Measurements from ENCODE around the gene SCGB2A2.

SCGB2A2 gene

DNA sequence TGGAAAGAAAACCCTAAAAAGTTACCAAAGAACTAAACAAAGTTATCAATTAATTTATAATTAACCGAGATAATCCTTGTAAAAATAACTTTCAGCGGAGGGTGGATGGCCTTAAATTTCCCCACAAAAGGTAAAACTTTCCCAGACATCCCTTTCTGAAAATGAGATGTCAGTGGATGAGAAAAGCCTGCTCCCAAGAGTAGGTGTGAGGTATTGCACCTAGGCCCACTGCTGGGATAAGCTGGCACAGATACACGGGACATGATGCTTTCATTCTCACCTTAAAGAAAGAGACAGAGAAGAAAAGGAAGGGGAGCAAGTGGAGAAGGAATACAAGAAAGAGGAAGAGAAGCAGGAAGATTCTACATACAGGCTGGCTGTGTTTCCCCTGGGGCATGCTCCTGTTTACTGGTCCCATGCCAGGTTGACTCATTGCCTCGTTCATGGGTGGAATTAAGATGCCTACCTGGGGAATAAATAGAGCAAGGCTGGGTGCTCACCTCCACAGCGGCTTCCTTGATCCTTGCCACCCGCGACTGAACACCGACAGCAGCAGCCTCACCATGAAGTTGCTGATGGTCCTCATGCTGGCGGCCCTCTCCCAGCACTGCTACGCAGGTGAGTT is at the start of gene SCGB2A2:
SCGB2A2 (plus strand) TSS at position 505 of the 625 bp plus-strand sequence; CDS start at position 564, 59 bp downstream.
- peak; percentile 4 for DNase-seq (ENCODE audit: low spot score)

DNA sequence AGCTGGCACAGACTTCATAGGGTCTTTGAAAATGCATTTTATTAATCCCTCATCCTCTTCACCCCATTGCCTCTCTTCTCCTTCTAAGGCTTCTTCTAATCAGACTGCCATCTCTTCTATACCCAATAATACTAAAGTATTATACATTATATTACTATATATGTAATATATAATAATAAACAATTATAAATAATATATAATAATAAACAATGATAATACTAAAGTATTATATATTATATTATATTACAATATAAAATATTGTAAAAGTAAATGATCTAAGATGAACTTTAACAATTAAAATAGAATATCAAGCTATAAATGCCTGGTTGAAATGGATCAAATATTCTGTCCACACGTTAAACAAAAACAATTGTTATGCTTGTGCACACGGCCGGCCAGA is 48.5 kb upstream of the SCGB2A2 start:
- no peak for DNase-seq (ENCODE audit: low spot score)

DNA sequence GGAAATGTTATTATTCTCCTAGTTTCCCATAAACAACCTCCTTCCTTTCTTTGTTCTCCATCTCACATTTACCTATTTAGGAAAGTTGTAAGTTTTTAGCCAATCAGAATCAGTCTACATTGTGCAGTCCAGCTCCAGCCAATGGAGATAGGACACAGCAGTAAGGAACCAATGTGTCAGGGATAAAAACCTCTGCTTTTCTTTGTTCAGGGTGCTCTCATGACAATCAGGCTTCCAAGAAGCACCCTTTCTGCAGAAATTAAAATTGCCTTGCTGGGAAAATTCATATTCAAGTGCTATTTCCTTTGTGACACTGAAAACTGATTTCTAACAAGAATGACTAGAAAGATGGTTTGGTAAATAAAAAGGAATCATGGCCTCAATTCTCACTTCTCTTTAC is 46.9 kb upstream of the SCGB2A2 start:
- DNase-seq (ENCODE audit: low spot score) = no peak

DNA sequence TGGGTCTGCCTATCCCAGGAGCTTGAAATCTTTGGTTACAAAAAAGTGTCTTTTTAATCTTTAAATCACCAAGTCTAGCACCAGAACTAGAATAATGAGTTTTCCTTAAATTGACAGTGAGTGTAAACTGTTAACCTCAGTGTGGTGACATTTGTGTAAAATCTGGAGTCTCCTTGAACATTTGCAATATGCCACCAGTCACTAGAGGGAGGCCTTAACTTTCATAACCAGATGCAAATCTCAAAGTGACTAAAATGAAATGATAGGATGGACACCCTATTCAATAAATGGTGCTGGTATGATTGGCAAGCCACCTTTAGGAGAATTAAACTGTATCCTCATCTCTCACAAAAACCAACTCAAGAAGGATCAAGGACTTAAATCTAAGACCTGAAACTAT is 36.2 kb upstream of the SCGB2A2 start:
- DNase-seq (ENCODE audit: low spot score) = no peak

DNA sequence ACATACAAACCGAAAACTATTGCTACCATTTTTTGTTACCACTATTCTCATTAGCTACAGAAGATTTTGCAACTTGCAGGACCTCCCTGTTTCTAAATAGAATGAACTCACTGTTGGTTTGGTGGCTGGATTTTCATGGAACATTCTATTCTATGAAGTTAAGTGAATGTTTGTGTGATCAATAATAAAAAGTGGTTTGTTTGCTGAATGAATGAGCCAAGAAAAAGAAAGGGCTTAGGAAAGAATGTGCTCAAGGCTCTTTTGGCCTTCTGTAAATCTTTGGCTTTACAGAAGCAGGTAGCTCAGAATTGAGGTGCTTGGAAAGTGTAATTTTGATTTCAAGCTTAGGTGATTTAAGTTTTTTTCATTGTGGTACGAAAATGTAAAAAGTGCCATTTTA is 33.8 kb upstream of the SCGB2A2 start:
- DNase-seq (ENCODE audit: low spot score) = no peak

DNA sequence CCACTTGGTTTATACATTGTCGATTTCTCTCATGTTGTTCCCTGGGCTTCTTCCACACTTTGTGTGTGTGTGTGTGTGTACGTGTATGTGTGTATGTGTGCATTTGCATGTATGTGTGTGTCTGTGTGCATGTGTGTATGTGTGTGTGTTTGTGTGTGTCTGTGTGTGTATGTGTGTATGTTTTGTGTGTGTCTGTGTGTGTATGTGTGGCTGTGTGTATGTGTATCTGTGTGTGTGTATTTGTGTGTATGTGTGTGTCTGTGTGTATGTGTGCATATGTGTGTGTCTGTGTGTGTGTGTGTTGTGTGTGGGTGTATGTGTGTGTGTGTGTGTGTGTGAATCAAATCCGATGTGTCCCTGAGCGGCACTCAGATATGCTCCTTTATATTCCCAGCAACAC is 32.5 kb upstream of the SCGB2A2 start:
- no peak for DNase-seq (ENCODE audit: low spot score)

DNA sequence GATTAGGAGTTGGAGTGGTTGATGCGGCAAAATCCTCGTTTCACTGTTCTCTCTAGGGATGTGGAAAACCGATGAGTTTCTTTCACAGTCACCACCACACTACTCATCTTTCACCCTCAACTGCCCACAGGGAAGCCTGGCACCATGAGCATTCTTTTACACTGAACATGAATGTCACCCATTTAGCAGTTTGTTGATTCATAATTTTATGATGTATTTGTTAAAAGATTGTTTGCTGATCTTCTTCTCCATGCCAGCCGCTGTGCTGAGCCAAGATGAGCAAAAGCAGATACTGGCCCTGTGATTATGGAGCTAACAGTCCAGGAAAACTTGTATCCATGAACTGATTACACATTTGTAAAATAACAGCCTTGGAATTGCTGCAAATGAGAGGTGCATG is 31.8 kb upstream of the SCGB2A2 start:
- DNase-seq (ENCODE audit: low spot score) = no peak

DNA sequence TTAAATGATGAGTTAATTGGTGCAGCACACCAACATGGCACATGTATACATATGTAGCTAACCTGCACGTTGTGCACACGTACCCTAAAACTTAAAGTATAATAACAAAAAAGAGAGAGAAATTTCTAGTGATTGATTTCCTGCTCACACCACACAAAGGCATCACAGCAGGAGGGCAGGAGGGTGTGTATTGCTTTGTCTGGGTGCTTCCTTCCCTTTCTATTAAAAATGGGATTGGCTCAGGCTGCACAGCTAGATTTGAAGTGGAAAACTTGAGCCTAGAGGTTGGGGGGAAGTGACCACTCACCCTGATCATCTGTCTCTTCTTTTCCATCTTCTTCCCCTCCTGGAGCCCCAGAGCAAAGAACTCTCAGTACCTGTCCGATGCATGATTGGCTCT is 28.9 kb upstream of the SCGB2A2 start:
- no peak for DNase-seq (ENCODE audit: low spot score)

DNA sequence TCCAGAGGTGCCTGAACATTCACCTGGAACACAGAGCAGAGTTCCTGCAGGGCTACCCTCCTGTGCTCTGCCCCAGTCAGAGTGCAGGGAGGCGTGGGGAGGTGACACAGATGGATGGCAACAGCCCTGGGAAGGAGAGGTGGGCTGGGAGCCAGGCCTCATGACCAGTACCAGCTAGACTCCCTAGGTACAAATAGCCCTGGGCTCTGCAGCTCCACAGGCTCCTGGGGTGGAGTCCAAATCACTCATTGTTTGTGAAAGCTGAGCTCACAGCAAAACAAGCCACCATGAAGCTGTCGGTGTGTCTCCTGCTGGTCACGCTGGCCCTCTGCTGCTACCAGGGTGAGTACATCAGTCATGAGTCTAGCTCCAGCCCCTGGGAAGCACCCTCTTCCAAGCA is 27.9 kb upstream of the SCGB2A2 start, which contains the start of gene SCGB1D2:
SCGB1D2 (plus strand) TSS at position 219 of the 400 bp plus-strand sequence; CDS start at position 288, 69 bp downstream.
- no peak for DNase-seq (ENCODE audit: low spot score)

DNA sequence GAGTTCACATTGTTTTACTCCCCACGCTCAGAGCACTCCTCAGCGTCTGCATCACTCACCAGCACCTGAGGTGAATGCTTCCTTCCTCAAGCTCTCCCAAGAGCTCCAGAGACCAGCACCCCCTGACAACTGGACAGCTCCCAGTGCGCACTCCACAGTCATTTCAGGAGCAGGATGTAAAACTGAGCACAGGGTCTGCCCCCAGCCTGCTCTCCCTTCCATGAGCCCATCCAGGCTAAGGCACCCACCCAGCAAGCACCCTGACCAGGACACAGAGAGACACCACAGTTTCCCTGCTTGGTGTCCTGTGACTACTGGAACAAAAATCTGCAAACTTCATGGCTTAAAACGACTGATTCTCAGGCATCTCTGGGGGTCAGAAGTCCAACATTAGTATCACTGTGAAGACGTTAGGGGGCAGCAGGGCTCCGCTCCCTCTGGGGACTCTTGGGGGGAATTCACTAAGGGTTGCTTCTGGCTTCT is 24.6 kb upstream of the SCGB2A2 start:
- peak; percentile 19 for DNase-seq (ENCODE audit: low spot score)

DNA sequence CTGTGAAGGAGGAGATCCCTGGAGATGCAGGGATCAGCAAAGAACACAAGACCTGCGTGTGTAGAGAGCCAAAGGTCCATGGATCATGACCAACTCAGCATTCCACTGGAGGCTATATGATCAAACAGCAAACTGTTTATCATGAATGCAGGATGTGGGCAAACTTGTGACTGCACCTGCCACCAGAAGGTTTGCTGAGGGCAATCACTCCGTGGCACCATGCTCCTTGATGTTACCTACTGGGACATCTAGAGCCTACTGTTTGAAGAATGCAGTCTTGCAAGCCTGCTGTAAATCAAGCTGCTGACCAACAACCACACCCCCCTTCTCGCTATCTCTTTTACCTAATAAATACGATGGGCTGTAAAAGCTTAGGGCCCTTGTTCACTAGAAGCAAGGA is 18.3 kb upstream of the SCGB2A2 start:
- DNase-seq (ENCODE audit: low spot score) = no peak

DNA sequence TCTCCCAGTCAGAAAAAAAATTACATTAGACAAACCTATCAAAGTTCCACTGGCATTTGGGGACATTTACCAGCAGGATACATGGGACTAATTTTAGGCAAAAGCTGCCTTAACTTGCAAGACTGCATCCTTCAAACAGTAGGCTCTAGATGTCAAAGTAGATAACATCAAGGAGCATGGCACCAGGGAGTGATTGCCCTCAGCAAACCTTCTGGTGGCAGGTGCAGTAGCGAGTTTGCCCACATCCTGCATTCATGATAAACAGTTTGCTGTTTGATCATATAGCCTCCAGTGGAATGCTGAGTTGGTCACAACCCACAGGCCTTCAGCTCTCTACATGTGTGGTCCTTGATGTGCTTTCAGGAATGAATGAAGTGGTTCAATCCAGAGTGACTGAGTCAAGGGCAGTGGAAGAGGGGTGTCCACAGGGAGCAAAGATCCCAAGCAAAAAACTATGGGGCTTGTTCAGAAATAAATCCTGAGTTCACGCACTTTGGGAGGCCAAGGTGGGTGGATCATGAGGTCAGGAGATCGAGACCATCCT is 15.9 kb upstream of the SCGB2A2 start:
- no peak for DNase-seq (ENCODE audit: low spot score)

DNA sequence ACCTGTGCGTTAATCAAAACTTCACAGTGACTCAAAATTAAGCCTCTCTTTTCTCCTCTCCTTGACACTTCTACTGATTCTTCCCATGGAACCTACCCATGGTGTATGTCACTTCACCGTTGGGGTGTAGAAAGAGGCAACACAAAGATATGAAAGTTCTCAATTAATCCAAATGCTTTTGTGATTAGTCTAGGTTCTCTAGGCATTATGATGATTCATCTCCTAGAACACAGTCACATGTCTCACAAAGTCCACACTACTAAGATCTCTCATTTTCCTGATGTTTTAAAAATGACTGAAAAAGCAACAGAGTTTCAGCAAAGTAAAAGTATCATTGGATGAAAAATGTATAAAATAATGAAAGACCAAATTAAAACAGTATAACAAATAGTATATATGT is 13.7 kb upstream of the SCGB2A2 start:
- no peak for DNase-seq (ENCODE audit: low spot score)

DNA sequence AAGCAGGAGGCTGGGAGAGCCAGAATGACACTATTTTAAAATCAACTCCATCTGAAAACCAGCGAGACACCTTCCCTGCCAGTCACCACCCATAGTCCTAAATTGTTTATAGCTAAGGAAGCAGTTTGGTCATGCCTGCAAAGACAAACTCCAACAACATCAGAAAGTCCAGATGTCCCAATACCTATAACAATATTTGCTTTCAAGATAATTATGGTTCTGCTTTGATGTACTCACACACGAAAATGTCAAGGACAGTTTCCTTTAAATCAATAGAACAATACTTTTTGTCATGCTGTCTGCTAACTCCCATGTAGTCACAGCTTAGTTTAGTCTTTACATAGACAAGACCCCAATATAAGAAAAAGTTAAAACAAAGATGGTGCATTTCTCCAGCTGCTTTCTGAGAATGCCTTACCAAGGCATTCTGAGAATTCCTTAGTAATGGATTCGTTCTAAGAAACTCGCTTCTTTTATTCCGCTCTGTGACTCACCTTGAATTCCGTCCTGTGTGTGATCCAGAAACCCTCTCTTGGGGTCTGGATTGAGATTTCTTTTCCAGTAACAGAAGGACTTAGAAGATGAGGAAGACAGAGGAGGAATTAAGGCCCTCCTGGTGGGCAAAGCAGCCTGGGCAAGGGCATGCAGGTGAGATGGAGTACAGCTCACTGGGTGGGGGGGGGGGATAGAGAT is 9.6 kb upstream of the SCGB2A2 start:
- no peak for DNase-seq (ENCODE audit: low spot score)

DNA sequence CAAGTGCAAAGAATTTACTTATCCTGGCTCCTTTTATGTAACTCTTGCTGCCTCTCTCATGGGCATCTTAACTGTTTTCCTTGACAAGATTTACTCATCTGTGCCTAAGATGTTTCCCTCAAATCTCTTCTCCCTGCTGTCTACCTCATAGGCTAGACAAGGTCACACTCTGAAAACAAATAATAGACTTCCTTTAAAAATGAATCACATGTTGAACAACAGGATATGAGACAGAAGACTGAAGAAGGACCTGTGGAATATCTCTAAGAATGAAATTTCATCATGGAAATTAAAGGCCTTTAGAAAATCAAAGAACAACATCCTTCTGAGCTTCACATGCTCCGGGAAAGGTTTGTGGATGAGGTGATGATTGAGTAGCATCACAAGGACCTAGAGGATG is 6.0 kb upstream of the SCGB2A2 start:
- no peak for DNase-seq (ENCODE audit: low spot score)

DNA sequence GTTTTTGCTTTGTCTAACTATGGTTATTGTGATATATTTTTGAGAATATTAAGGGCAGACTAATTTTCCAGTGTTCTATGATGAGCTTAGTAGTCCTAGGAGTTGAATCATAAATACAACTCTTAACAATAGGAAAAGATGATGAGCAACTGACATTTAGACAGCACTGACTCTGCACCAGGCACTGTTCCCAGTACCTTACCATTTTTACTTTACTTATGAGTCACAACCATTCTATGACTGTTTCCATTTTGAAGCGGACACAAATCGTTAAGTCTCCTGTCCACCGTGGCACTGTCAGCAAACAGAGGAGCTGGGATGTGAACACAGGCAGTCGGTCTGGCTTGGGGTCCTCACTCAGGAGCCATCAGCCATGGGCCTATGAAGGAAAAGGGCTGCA is 3.4 kb upstream of the SCGB2A2 start:
- no peak for DNase-seq (ENCODE audit: low spot score)

DNA sequence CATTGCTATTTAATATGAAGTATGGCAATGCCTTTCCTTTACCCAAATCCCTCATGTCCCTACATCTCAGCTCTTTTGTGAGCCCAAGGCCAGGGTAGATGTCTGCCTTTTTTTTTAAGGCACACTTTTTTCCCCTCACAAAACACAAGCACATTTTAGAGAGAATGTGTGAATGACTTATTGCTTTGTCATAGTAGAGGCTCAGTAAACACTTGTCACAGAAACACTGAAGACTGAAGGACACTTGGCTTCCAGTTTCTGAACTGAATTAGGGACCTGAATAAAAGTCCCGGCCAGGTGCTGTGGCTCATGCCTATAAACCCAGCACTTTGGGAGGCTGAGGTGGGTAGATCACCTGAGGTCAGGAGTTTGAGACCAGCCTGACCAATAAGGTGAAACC is 2.9 kb upstream of the SCGB2A2 start:
- DNase-seq (ENCODE audit: low spot score) = no peak

DNA sequence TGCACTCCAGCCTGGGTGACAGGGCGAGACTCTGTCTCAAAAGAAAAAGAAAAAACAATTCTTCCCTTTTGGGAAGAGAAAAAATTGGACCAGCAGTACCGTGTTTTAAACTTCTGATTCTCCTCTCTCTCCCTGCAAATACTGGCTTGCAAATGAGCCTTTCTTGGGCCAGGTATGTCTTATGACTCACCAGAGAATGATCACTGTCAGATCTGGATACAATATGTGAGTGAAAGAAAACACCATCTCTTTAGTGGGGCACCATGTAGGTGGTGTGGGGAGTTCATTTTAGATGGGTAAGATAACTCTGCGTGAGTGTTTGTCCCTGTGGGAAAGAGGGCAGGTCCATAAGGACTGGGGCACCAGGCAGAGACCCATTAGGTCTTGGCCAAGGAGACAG is 2.4 kb upstream of the SCGB2A2 start:
- DNase-seq (ENCODE audit: low spot score) = no peak

DNA sequence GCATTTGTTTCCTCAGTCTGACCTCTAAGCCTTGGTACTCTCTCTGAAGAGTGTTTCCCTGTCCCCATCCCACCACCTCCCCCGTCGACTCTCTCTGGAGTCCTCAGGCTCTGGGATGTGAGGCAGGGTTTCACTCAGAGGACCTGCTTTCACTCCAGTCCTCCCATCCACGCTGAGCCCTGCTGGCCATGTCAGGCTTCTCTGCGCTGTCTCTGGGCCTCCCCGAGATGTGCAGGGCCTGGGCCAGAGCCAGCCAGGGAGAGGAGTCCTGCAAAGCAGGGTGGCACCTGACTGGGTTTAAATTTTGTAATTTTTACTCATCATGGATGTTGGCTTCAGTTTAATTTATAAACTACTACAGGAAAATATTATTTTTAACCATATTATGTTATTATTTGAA is 3.3 kb downstream of the SCGB2A2 start:
- no peak for DNase-seq (ENCODE audit: low spot score)

DNA sequence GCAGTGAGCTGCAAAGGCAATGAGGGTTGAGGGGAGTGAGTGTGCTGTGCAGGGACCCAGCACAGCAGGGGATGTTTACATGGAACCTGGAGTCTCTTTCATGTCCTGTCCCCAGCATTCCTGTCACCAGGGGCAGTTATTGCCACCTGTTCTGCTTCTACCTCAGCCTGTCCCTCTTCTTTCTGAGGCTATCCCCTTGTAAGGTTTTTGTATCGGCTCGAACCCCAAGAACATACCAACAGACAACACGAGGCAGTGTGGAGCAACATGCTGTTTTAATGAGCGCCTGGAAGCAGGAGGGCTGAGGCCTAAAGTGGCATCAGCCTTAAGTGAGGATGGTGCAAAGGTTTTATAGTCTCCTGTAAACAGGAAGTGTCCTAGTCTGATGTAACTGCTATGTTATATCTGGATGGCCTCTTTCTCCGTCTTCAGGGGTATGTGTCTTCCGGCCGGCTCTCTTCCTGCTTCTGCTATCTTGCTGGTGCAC is 3.9 kb downstream of the SCGB2A2 start:
- DNase-seq (ENCODE audit: low spot score) = no peak

DNA sequence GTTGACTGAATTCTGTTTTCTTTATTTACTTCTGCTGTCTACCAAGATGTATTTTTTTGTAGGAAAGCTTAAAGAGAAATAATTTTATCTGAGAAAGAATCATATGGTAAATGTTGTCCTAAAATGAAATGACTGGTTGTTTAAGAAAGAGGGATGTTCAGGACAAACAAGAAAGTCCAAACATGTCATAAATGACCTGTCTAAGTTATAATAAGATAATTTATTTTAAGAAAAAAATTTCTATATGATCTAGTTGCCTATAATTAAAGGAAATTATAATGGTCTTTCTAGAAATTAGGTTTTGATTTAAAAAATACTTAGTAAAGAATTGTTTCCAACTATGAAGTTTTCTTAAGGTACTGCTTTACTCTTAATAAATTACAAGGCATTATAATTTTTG is 10.5 kb downstream of the SCGB2A2 start:
- no peak for DNase-seq (ENCODE audit: low spot score)

DNA sequence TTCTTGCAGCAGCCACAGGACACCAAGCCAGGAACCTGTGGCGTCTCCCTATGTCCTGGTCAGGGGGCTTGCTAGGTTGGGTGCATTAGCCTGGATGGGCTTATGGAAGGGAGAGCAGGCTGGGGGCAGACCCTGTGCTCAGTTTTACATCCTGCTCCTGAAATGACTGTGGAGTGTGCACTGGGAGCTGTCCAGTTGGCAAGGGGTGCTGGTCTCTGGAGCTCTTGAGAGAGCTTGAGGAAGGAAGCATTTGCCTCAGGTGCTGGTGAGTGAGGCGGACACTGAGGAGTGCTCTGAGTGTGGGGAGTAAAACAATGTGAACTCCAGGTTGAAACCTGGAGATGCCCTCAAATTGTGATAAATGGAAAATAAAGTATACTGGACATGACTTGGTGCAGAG is 25.5 kb downstream of the SCGB2A2 start:
- DNase-seq (ENCODE audit: low spot score) = peak; percentile 18

DNA sequence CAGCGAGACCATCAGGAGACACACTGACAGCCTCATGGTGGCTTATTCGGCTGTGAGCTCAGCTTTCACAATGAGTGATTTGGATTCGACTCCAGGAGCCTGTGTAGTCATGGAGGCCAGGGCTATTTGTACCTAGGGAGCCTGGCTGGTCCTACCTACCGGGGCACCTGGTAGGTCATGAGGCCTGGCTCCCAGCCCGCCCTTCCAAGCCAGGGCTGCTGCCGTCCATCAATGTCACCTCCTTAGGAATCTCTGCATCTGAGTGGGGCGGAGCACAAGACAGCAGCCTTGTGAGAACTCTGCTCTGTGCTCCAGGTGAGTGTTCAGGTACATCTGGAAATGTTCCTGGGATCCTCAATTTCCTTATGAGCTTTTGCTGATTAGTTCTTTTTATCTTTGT is 29.0 kb downstream of the SCGB2A2 start, which contains the start of gene SCGB1D4:
SCGB1D4 (minus strand) TSS at position 101 of the 400 bp plus-strand sequence; CDS start at position 36, 65 bp downstream.
- no peak for DNase-seq (ENCODE audit: low spot score)

Measured in HuH-7 (cell line).